ENCODE results near the gene SSU72.

DNA sequence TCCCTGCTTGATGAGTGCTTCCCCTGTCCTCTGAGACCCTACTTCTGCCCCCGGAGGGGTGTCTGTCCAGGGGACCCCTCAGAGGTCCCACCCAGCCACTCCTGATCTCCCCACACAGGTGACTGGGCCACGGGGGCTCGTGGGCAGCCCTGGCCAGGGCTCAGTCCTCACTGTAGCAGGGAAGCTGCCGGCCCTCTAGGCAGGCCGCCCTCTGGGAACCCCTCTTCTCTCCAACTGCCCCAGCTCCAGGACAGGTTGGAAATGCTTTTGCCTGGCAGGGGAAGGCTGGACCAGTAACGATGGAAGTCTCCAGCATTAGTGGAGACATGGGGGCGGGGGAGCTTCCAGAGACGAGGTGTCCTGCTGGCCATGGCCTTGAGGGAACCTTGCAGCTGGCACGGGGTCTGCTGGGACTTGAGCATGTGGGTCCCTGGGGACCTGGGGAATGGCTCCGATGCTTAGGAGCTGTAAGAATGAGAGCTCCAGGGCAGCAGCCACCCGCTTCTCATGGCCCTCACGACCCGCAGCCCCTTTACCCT, 28.4 kb upstream of the SSU72 start:
- TF ChIP-seq, protein P1, sequence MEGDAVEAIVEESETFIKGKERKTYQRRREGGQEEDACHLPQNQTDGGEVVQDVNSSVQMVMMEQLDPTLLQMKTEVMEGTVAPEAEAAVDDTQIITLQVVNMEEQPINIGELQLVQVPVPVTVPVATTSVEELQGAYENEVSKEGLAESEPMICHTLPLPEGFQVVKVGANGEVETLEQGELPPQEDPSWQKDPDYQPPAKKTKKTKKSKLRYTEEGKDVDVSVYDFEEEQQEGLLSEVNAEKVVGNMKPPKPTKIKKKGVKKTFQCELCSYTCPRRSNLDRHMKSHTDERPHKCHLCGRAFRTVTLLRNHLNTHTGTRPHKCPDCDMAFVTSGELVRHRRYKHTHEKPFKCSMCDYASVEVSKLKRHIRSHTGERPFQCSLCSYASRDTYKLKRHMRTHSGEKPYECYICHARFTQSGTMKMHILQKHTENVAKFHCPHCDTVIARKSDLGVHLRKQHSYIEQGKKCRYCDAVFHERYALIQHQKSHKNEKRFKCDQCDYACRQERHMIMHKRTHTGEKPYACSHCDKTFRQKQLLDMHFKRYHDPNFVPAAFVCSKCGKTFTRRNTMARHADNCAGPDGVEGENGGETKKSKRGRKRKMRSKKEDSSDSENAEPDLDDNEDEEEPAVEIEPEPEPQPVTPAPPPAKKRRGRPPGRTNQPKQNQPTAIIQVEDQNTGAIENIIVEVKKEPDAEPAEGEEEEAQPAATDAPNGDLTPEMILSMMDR (conservative IDR thresholded peaks at IDR 0.05 in 1 of 2, IDR thresholded peaks at IDR 0.05 in 1 of 2; ENCODE audit: low read depth in 1 of 2, low read length in 2 of 2): no peak
- TF ChIP-seq EZH2 (IDR thresholded peaks at IDR 0.05; ENCODE audit: low read length, missing control alignments): no peak

Data from fibroblast of lung (primary cell).